Ishikawa (cell line): ENCODE results near the gene CNTD1.

Experiments
- CEBPB ChIP-seq: IDR thresholded peaks from 2 replicates; pipeline ENCODE4 v1.6.1; 2012
- CREB1 ChIP-seq: IDR thresholded peaks from 2 replicates; pipeline ENCODE4 v1.6.1; 2012; ENCODE audit warnings: low read depth
- EGR1 ChIP-seq: IDR thresholded peaks from 2 replicates; pipeline ENCODE4 v1.6.1; 2012
- EP300 ChIP-seq: IDR thresholded peaks from 2 replicates; pipeline ENCODE4 v1.6.1; 2012; ENCODE audit warnings: borderline replicate concordance
- FOXM1 ChIP-seq: IDR thresholded peaks from 2 replicates; pipeline ENCODE4 v1.6.1; 2012; ENCODE audit warnings: low read depth, borderline replicate concordance
- MAX ChIP-seq: IDR thresholded peaks from 2 replicates; pipeline ENCODE4 v1.6.1; 2012
- REST ChIP-seq: IDR thresholded peaks from 2 replicates; pipeline ENCODE4 v1.6.1; 2012; ENCODE audit warnings: low read depth, mild to moderate bottlenecking
- TAF1 ChIP-seq: IDR thresholded peaks from 2 replicates; pipeline ENCODE4 v1.6.1; 2012; ENCODE audit warnings: low read depth, mild to moderate bottlenecking
- USF1 ChIP-seq: IDR thresholded peaks from 2 replicates; pipeline ENCODE4 v1.6.1; 2012
- YY1 ChIP-seq: IDR thresholded peaks from 2 replicates; pipeline ENCODE4 v1.6.1; 2012; ENCODE audit warnings: low read depth

- TF ChIP-seq USF1 (no peak), CEBPB (no peak), YY1 (no peak), FOXM1 (no peak), EGR1 (no peak), MAX (no peak), TAF1 (no peak), REST (no peak), CREB1 (no peak), EP300 (no peak)
Measured at GRCh38 chr17:42766124-42766523, 32.5 kb upstream of the CNTD1 start.
